Measurements from ENCODE around the gene ENPP5.

ENPP5 gene

DNA sequence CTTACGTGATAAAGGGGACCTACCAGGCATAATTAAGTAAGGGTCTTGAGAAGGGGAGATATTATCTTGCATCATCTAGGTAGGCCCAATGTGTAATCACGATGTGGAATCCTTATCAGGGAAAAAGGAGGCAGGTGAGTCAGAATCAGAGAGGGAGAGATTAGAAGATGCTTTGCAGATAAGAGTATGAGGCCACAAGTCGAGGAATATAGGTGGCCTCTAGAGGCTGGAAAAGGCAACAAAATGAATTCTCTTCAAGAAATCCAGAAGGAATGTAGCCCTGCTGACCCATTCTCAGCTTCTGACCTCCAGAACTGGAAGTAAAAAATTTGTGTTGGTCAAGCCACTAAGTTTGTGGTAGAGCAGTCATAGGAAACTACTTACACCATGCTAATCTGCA is 51.9 kb downstream of the ENPP5 start:
- TF ChIP-seq, protein P1, sequence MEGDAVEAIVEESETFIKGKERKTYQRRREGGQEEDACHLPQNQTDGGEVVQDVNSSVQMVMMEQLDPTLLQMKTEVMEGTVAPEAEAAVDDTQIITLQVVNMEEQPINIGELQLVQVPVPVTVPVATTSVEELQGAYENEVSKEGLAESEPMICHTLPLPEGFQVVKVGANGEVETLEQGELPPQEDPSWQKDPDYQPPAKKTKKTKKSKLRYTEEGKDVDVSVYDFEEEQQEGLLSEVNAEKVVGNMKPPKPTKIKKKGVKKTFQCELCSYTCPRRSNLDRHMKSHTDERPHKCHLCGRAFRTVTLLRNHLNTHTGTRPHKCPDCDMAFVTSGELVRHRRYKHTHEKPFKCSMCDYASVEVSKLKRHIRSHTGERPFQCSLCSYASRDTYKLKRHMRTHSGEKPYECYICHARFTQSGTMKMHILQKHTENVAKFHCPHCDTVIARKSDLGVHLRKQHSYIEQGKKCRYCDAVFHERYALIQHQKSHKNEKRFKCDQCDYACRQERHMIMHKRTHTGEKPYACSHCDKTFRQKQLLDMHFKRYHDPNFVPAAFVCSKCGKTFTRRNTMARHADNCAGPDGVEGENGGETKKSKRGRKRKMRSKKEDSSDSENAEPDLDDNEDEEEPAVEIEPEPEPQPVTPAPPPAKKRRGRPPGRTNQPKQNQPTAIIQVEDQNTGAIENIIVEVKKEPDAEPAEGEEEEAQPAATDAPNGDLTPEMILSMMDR (conservative IDR thresholded peaks at IDR 0.05; ENCODE audit: low read depth): no peak
- H3K27ac ChIP-seq: no peak overlapping the region
- CTCF ChIA-PET: no interaction called here
- no peak for DNase-seq (ENCODE audit: low spot score)
- POLR2A ChIA-PET (ENCODE audit: low non-redundant PET): no interaction called here

DNA sequence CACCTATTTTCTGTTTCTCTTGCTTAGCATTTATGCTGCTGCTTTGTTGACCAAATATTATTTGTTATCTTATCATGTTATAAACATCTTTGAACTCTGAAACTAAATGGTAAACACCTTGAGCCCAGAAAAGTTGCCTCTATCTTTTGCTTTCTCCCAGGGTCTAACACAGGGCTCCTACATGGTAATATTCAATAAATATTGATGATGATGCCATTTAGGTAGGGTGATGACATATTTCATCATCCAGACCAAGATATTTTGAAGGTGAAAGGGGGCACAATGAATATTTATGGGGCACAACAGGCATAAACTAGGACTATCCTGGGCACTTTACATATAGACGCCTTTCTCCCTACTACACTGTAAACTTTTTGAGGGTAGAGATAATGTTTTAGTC is 52.6 kb downstream of the ENPP5 start:
- TF ChIP-seq, protein P1 (conservative IDR thresholded peaks at IDR 0.05; ENCODE audit: low read depth): no peak
- H3K27ac ChIP-seq: no peak overlapping the region
- POLR2A ChIA-PET (ENCODE audit: low non-redundant PET): no interaction called here
- DNase-seq (ENCODE audit: low spot score): no peak
- CTCF ChIA-PET: no interaction called here

DNA sequence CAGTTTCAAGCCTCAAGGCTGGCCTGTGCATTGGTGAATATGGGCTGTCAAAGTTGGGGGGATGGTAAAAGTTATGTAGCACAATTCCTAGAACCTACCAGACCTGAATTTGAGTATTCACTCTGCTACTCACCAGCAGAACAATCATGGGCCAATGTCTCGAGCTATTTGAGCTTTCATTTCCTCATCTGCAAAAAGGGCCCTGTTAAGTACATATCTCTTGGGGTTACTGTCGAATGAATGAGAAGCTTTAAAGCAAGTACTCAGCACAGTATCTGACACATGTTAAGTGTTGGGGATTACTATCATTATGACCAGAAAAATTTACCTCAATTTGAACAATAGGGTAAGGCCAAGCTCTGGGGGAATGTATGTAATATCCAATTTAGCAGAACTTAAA is 54.5 kb downstream of the ENPP5 start:
- H3K27ac ChIP-seq: no peak overlapping the region
- POLR2A ChIA-PET (ENCODE audit: low non-redundant PET): no interaction called here
- CTCF ChIA-PET: no interaction called here
- TF ChIP-seq, protein P1 (conservative IDR thresholded peaks at IDR 0.05; ENCODE audit: low read depth): no peak
- DNase-seq (ENCODE audit: low spot score): no peak

DNA sequence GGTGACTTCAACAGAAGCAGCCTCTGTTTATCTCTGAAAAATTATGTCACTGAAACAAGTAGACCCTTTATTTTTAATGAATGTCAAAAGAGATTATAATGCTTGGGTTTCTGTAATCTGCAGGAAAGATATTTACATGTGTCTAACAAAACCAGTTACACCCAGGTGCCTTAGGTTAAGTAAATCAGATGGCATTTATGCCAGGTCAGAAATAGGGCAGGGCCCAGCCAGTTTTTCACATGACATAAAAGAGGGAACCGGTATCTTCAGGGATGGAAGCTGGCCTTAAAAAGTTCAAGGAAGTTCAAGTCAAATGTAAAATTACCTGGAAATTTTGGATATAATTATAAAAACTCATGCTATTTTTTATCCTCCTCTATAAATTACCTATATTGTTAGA is 55.1 kb downstream of the ENPP5 start:
- DNase-seq (ENCODE audit: low spot score): no peak
- POLR2A ChIA-PET (ENCODE audit: low non-redundant PET): no interaction called here
- CTCF ChIA-PET: interaction anchor here (0.6 kb wide), 1 partner anchor 303 kb away, joined by 3 read pairs; no protein-coding TSS in a partner anchor
- TF ChIP-seq, protein P1 (conservative IDR thresholded peaks at IDR 0.05; ENCODE audit: low read depth): no peak
- H3K27ac ChIP-seq: no peak overlapping the region

DNA sequence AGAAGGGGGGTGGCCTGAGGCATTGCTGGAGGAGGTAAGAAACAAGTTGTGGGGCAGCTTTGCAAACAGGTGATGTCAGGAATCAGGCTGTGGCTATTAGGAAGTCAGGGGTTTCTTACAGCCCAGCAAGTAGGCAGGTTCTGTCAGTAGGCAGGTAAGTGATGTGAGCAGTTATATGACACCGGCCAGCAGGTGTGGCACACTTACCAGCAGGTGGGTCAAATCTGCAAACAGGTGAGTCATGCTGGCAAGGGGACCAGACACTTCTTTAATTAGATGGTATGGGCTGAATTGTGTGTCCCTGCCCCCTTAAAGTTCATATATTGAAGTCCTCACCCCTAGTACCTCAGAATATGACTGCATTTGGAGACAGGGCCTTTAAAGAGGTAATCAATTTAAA is 57.4 kb downstream of the ENPP5 start:
- ChIA-PET CTCF (interaction anchor here (1.0 kb wide), 1 partner anchor 23 kb away, joined by 5 read pairs; no protein-coding TSS in a partner anchor), POLR2A (ENCODE audit: low non-redundant PET) (no interaction called here)
- DNase-seq (ENCODE audit: low spot score): peak; percentile 20
- TF ChIP-seq, protein P1 (conservative IDR thresholded peaks at IDR 0.05; ENCODE audit: low read depth): no peak
- H3K27ac ChIP-seq: no peak overlapping the region
